K562 (cell line): ENCODE results near the gene LEUTX. TPM values are rescaled to one million over a fixed set of nuclear protein-coding genes. Genes with fewer than 3 reads are reported as not detected.
A peak's percentile ranks its signal among the peaks of the same experiment; 100 is the strongest.

Source experiments
- ATAC-seq: fragments of 200-7000 bp; cut with Tn5 transposase; 3 replicates; pipeline ENCODE4 v1.9.1; 2020; ENCODE audit warnings: moderate library complexity
- BruUV-seq: library from RNA; stranded (reverse); fragments of 400-500 nt; replicated peaks from 2 replicates; lab custom pipeline; 2021; lab: Mats Ljungman, UMichigan
- CTCF ChIA-PET: fragments of 300-600 bp; formaldehyde crosslinking; extraction: SDS; loops from one replicate; lab custom pipeline; 2021; ENCODE audit warnings: low intra/inter-chr PET ratio; lab: Yijun Ruan, JAX
- POLR2A ChIA-PET: fragments of 300-600, 350-650 bp; sonication (Branson Sonifier 250); formaldehyde crosslinking; extraction: SDS; loops from one replicate; lab custom pipeline; 2021; ENCODE audit warnings: antibody characterized with exemption, inconsistent platforms; lab: Yijun Ruan, JAX
- DNase-seq, 4 experiments: peaks; one replicate each; pipeline versions ENCODE4 v3.0.0 to v3.0.0-alpha.2; 2011 to 2018; ENCODE audit warnings: low spot score in 3 of 4, mixed read lengths in 3 of 4; ENCODE audit errors: extremely low read depth in 1 of 4
- FAIRE-seq: peaks from 2 replicates; lab custom pipeline; 2011; peaks lifted over from hg19 to GRCh38; lab: Jason Lieb, UNC
- H2AFZ ChIP-seq: 2 replicates; pipeline ENCODE4 v1.6.0; 2011; ENCODE audit warnings: low read depth, low read length, control low read depth, inconsistent platforms
- H3K27ac ChIP-seq: fragments of 200-600 bp; 3 replicates; pipeline ENCODE4 v1.8.0; 2011; ENCODE audit warnings: low read depth, mild to moderate bottlenecking, control low read depth, inconsistent platforms, low read length, moderate library complexity, mixed read lengths; ENCODE audit errors: extremely low read depth
- H3K27me3 ChIP-seq, 2 experiments: fragments of 300-600 bp in 1 of 2; 2 replicates in 1 of 2; 3 replicates in 1 of 2; pipeline versions ENCODE4 v1.6.0 to v1.8.0; 2011; ENCODE audit warnings: inconsistent platforms in 2 of 2, low read length in 2 of 2, mild to moderate bottlenecking in 1 of 2, mixed read lengths in 1 of 2, moderate library complexity in 1 of 2; ENCODE audit not compliant: control insufficient read depth in 2 of 2, insufficient read depth in 2 of 2
- H3K36me3 ChIP-seq: fragments of 300-600 bp; 3 replicates; pipeline ENCODE4 v1.8.0; 2011; ENCODE audit warnings: mild to moderate bottlenecking, low read length, inconsistent platforms; ENCODE audit not compliant: control insufficient read depth, insufficient read depth
- H3K4me1 ChIP-seq, 2 experiments: fragments of 200-600 bp in 1 of 2; replicated peaks in 1 of 2; 2 replicates in 1 of 2; 3 replicates in 1 of 2; pipeline versions ENCODE4 v1.5.1 to v1.8.0; 2011; ENCODE audit warnings: inconsistent platforms in 2 of 2, low read length in 2 of 2, mild to moderate bottlenecking in 1 of 2, mixed read lengths in 1 of 2, moderate library complexity in 1 of 2; ENCODE audit not compliant: control insufficient read depth in 2 of 2, insufficient read depth in 2 of 2
- H3K4me2 ChIP-seq: 2 replicates; pipeline ENCODE4 v1.6.1; 2011; ENCODE audit warnings: low read length, control low read depth, inconsistent platforms, mixed read lengths; ENCODE audit not compliant: insufficient read depth
- H3K4me3 ChIP-seq: fragments of 200-600 bp; sonication (generic), shearing (Covaris generic); 2 replicates; pipeline ENCODE4 v1.5.1; 2016; ENCODE audit warnings: control low read depth, inconsistent platforms
- H3K79me2 ChIP-seq: fragments of 200-600 bp; 3 replicates; pipeline ENCODE4 v1.8.0; 2011; ENCODE audit warnings: low read length, inconsistent platforms; ENCODE audit not compliant: control insufficient read depth, insufficient read depth
- H3K9ac ChIP-seq, 2 experiments: 2 replicates each; pipeline versions ENCODE4 v1.6.0 to v1.6.1; 2011; ENCODE audit warnings: low read depth in 2 of 2, low read length in 2 of 2, control low read depth in 1 of 2, inconsistent platforms in 1 of 2, mild to moderate bottlenecking in 1 of 2, mixed read lengths in 1 of 2; ENCODE audit not compliant: insufficient read depth in 1 of 2
- H3K9me1 ChIP-seq: one replicate; pipeline ENCODE4 v1.6.0; 2011; ENCODE audit warnings: inconsistent platforms, mild to moderate bottlenecking, low read length, moderate library complexity; ENCODE audit not compliant: control insufficient read depth, insufficient read depth
- H3K9me3 ChIP-seq: replicated peaks from 2 replicates; pipeline ENCODE4 v1.5.1; 2011; ENCODE audit warnings: low read depth, low read length, inconsistent platforms; ENCODE audit not compliant: control insufficient read depth, insufficient read depth
- H4K20me1 ChIP-seq: replicated peaks from 2 replicates; pipeline ENCODE4 v1.6.1; 2011; ENCODE audit warnings: low read length, inconsistent platforms, mixed read lengths; ENCODE audit not compliant: control insufficient read depth, insufficient read depth
- ATF3 ChIP-seq, 2 experiments: fragments of 450-650 bp in 1 of 2; sonication (generic) in 1 of 2; formaldehyde crosslinking in 1 of 2; IDR thresholded peaks in 1 of 2; conservative IDR thresholded peaks in 1 of 2; 2 replicates each; pipeline versions ENCODE4 v1.6.1 to v1.8.1; 2016 to 2023; ENCODE audit warnings: mild to moderate bottlenecking in 2 of 2, moderate library complexity in 2 of 2, inconsistent platforms in 1 of 2, missing genetic modification reagents in 1 of 2
- CBFA2T3 ChIP-seq: fragments of 450-650 bp; IDR thresholded peaks from 2 replicates; pipeline ENCODE4 v1.6.1; 2017
- CEBPG ChIP-seq, 3 experiments: fragments of 200-800 bp in 1 of 3; sonication (Bioruptor generic) in 1 of 3; sonication (generic) in 1 of 3; formaldehyde crosslinking in 1 of 3; IDR thresholded peaks in 2 of 3; conservative IDR thresholded peaks in 1 of 3; 2 replicates each; pipeline versions ENCODE4 v1.6.1 to v1.8.0; 2016 to 2022; ENCODE audit warnings: missing compliant biosample characterization in 2 of 3, missing genetic modification characterization in 2 of 3, mild to moderate bottlenecking in 1 of 3, missing genetic modification reagents in 1 of 3
- NFIC ChIP-seq: fragments of 450-650 bp; IDR thresholded peaks from 2 replicates; pipeline ENCODE4 v1.6.1; 2017; ENCODE audit warnings: mild to moderate bottlenecking, inconsistent platforms
- TSHZ1 ChIP-seq: fragments of 250-450 bp; sonication (Bioruptor Pico); IDR thresholded peaks from 2 replicates; pipeline ENCODE4 v1.4.0; 2020; ENCODE audit warnings: mild to moderate bottlenecking, moderate library complexity
- ZNF146 ChIP-seq: IDR thresholded peaks from one replicate; pipeline ENCODE4 v1.6.1; 2018; ENCODE audit warnings: missing compliant biosample characterization; ENCODE audit not compliant: unreplicated experiment
- WGBS: fragments of 100-300 bp; shearing (Covaris generic); methylation state at CpG from one replicate; pipeline ENCODE4 v1.1.6; 2016; ENCODE audit warnings: low coverage, mixed read lengths; ENCODE audit not compliant: insufficient coverage; ENCODE audit errors: missing lambda C conversion rate; 5-methylcytosine and 5-hydroxymethylcytosine counted together
- in situ Hi-C: fragments of 300-500 bp; cut with MboI; formaldehyde crosslinking; loops from 4 replicates; pipeline ENCODE4 v1.15.0; 2018; ENCODE audit warnings: inconsistent platforms, mixed read lengths
- intact Hi-C: fragments of 100-400 bp; cut with micrococcal nuclease; formaldehyde crosslinking; loops from 2 replicates; pipeline ENCODE4 v1.14.2; 2022
- polyA plus RNA-seq, 8 experiments: library from polyadenylated mRNA; depleted of rRNA in 4 of 8; stranded (reverse) in 5 of 8; unstranded in 3 of 8; fragments of >200 nt; fragmentation: Nextera tagmentation in 2 of 8; fragmentation: Illumina TruSeq in 1 of 8; extraction: Ambion mirVana in 2 of 8; extraction: Trizol in 1 of 8; gene quantifications; 2 replicates each; pipeline versions ENCODE4 v1.2.1 to v1.2.3, GENCODE V29; 2011 to 2014; ENCODE audit warnings: inconsistent platforms in 1 of 8, missing spikeins in 1 of 8
- total RNA-seq, 7 experiments: library from RNA; depleted of rRNA in 6 of 7; stranded (reverse); fragments of >200 nt in 6 of 7; fragmentation: Illumina TruSeq in 2 of 7; extraction: Trizol in 2 of 7; gene quantifications; 2 replicates each; pipeline versions ENCODE4 v1.2.1 to v1.2.3, GENCODE V29; 2011 to 2021; ENCODE audit warnings: low replicate concordance in 1 of 7

Gene LEUTX
- total and polyA plus RNA-seq, 9 of the 15 experiments (the other 6 are each of a cell fraction or from before 2014, with no cell fraction given) = not detected

GRCh38 chr19:39805104-39805503 lies 26.4 kb downstream of the LEUTX start:
- H3K27me3 ChIP-seq = peaks cover 6 to 35% of the 10 kb centered on the region in 2 experiments; a peak in 3 of 5 replicates
- ChIA-PET CTCF (no interaction called here), POLR2A (interaction anchor here (0.7 to 1.5 kb wide), 3 partner anchors 11 to 28 kb away, joined by 4 read pairs; no protein-coding TSS in a partner anchor)
- no peaks in the 10 kb centered on the region for H3K36me3 ChIP-seq
- H3K4me2 ChIP-seq = no peak overlapping the region
- no peak overlapping the region for H2AFZ ChIP-seq
- H3K9me1 ChIP-seq = no peaks in the 10 kb centered on the region
- FAIRE-seq (no peak), ATAC-seq (no peak), DNase-seq (peak in 1 of 4 experiments; percentile 20)
- intact Hi-C loops = no loop called here
- peak; percentile 60 for TF ChIP-seq NFIC
- no peak for TF ChIP-seq ZNF146 (CRISPR knock-in tag)
- 0 out of 2 replicates have a peak, but pooled peaks have one; percentile 6 for TF ChIP-seq CBFA2T3
- no peak overlapping the region for H3K27ac ChIP-seq
- H3K79me2 ChIP-seq = no peaks in the 10 kb centered on the region
- WGBS = 0% methylated on average over 5 of the region's 5 CpGs
- no peak overlapping the region for H3K4me3 ChIP-seq
- H3K9me3 ChIP-seq = no peaks in the 10 kb centered on the region
- in situ Hi-C loops = no loop called here
- no peak overlapping the region for H3K9ac ChIP-seq
- no TSS peak for BruUV-seq
- no peaks in the 10 kb centered on the region for H4K20me1 ChIP-seq
- H3K4me1 ChIP-seq = no peaks in the 10 kb centered on the region

- no peaks in the 10 kb centered on the region for H3K79me2 ChIP-seq
- intact Hi-C loops (no loop called here), in situ Hi-C loops (no loop called here)
- ATAC-seq (no peak), DNase-seq (no peak), FAIRE-seq (no peak)
- H3K4me1 ChIP-seq = no peaks in the 10 kb centered on the region
- no peak overlapping the region for H3K27ac ChIP-seq
- no peaks in the 10 kb centered on the region for H3K36me3 ChIP-seq
- H4K20me1 ChIP-seq = no peaks in the 10 kb centered on the region
- no peak overlapping the region for H3K4me3 ChIP-seq
- BruUV-seq = no TSS peak
- no peak overlapping the region for H2AFZ ChIP-seq
- H3K27me3 ChIP-seq = peaks cover 7 to 44% of the 10 kb centered on the region in 2 experiments; a peak in 2 of 5 replicates
- no peak overlapping the region for H3K9ac ChIP-seq
- no peaks in the 10 kb centered on the region for H3K9me1 ChIP-seq
- H3K4me2 ChIP-seq = no peak overlapping the region
- CTCF ChIA-PET = interaction anchor here (0.6 kb wide), 1 partner anchor 37 kb away, joined by 4 read pairs; no protein-coding TSS in a partner anchor
- no peaks in the 10 kb centered on the region for H3K9me3 ChIP-seq
- WGBS = 0% methylated on average over 2 of the region's 5 CpGs
- POLR2A ChIA-PET = interaction anchor here (0.7 to 1.2 kb wide), 2 partner anchors 47 to 246 kb away, joined by 3 read pairs; no protein-coding TSS in a partner anchor
- no peak for TF ChIP-seq TSHZ1 (CRISPR knock-in tag)
- TF ChIP-seq ATF3 (IDR thresholded peaks at IDR 0.05) = 0 out of 2 replicates have a peak, but pooled peaks have one; percentile 34
- no peak for TF ChIP-seq ATF3 (CRISPR knock-in tag; conservative IDR thresholded peaks at IDR 0.05)
- TF ChIP-seq ZNF146 (CRISPR knock-in tag) = peak; percentile 38
- TF ChIP-seq CEBPG (CRISPR knock-in tag; IDR thresholded peaks at IDR 0.05) = no peak
- peak in 1 of 2 experiments; percentile 59; a peak in 2 of 4 replicates for TF ChIP-seq CEBPG (tag; conservative IDR thresholded peaks at IDR 0.05 in 1 of 2, IDR thresholded peaks at IDR 0.05 in 1 of 2)
Observed at GRCh38 chr19:39807846-39808364, 29.3 kb downstream of the LEUTX start.
